Stimulated activated CD8-positive, alpha-beta memory T cell treated with anti-CD3 and anti-CD28 coated beads, Interleukin-12 subunit alpha, Interleukin-12 subunit beta, amount 100 ng/mL, for 4 hours (primary cell): ENCODE measurements around the gene CYP4B1.
"Not testable (repeated sequence)": the region's sequence is repeated elsewhere in the genome, so short reads cannot be mapped to it uniquely, and the experiment has no call there.

Experiments
- DNase-seq: peaks from one replicate; pipeline ENCODE4 v3.0.0-alpha.2; 2020; ENCODE audit warnings: low read depth

Gene CYP4B1

DNA sequence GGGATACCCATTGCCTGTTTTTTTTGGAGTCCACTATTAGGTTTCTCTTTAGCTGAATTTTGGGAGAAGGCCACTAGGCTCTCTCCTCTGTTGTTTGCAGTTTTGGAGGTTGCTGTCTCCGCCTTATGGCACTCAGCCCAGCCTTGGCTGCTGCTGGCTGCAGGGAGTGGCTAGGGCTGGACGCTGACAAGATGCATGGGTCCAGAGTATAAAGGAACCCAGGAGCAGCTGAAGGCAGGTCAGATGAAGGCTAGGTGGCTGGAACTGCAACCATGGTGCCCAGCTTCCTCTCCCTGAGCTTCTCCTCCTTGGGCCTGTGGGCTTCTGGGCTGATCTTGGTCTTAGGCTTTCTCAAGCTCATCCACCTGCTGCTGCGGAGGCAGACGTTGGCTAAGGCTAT lies at the start of gene CYP4B1:
CYP4B1 (plus strand) TSS at position 237 of the 400 bp plus-strand sequence; CDS start at position 273, 36 bp downstream.
- no peak for DNase-seq

GRCh38 chr1:46749404-46749803 lies 49.4 kb upstream of the CYP4B1 start:
- DNase-seq = no peak

DNA sequence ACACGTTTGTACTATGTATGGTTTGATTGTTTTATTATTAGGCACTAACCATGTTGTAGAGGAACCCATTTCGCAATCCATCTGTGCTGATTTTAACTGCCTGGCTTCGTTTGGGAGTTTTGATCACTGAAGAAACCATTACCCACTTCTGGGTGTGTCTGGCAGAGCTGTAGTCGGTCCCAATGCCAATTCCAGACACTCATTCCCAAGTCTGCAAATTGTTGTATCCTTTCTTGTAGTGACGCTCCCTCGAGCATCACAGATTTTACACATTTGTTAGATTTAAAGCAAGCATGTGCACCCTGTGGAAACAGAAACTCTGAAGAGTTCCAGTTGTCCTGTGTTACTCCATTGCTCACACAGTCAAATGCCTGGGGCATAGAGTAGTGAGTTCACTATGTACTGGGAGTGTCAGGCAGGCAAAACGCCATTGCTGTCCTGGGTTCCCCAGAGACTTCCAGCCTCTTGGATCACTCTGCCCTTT lies 48.9 kb upstream of the CYP4B1 start:
- no peak for DNase-seq

- no peak for DNase-seq
These were observed 44.9 kb upstream of the CYP4B1 start for GRCh38 chr1:46753985-46754384.

- not testable (repeated sequence) for DNase-seq
These were observed 44.1 kb upstream of the CYP4B1 start for GRCh38 chr1:46754707-46755106.

DNA sequence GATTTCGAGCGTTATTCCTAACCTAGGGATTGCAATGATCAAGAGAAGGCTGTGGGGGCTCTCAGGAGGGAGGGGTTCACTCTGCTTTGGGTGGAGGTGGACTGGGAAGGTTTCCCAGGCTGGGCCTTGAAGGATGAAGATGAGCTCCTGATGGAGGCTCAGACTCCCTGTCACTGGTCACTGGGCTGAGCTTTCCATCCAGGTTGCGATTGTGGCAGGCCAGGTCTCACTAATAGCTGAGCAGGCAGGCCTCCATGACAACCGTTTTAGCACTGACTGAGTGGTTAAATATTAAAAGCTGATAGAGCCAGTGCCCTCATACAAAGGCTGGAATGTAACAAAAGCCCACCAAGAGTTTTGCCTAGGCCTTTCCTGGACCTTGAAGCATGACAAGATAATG lies 43.7 kb upstream of the CYP4B1 start:
- DNase-seq = no peak

DNA sequence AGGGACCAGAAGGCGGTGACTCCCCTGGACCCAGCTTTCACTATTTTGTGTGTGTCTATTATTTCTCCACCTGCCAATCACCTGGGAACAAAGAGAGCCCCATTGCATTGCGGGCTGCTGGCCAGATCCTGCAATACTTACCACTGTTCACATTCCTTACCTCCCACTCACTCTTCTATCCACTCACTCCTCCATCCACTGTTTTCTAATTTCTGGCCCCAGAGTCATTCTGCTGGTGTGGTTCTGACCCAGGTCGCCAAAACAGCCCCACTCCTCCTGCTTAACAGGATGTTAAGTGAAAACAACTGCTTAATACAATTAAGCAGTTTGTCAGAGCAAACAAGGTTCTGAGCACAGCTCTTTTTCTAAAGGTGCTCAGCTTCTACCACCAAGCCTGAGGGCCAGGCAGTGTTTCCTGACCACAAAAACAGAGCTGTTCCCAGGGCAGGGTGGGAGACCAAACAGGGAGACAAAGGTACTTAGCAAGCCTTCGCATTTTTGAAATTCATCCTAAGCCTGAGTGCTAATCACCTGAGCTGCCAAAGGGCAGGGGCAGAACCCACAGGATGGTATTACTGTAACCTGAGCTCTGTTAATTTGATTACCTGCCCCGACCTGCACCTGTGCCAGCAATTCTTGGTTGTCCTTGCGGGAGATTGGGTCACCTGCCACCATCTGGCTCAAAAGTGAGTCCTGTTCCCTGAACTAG lies 41.4 kb upstream of the CYP4B1 start:
- no peak for DNase-seq

- no peak for DNase-seq
These were observed 40.8 kb upstream of the CYP4B1 start for GRCh38 chr1:46757956-46758528.

- no peak for DNase-seq
These were observed 38.2 kb upstream of the CYP4B1 start for GRCh38 chr1:46760558-46761166.

DNA sequence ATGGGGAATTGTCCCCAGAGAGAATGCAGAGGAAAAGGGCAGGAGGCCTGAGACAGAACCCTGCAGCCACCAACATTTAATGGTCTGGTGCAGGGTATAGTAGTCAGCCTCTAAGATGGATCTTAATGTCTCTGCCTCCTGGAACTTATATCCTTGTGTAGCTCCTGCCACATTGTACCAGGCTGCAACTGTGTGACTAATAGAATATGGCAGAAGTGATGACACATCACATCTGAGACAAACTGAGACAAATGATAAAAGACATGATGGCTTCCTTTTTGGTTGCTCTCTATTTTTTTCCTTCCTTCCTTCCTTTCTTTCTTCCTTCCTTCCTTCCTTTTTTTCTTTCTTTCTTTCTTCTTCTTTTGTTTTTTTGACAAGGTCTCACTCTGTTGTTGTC lies 37.1 kb upstream of the CYP4B1 start:
- DNase-seq = no peak

GRCh38 chr1:46764402-46764801 lies 34.4 kb upstream of the CYP4B1 start:
- no peak for DNase-seq

DNA sequence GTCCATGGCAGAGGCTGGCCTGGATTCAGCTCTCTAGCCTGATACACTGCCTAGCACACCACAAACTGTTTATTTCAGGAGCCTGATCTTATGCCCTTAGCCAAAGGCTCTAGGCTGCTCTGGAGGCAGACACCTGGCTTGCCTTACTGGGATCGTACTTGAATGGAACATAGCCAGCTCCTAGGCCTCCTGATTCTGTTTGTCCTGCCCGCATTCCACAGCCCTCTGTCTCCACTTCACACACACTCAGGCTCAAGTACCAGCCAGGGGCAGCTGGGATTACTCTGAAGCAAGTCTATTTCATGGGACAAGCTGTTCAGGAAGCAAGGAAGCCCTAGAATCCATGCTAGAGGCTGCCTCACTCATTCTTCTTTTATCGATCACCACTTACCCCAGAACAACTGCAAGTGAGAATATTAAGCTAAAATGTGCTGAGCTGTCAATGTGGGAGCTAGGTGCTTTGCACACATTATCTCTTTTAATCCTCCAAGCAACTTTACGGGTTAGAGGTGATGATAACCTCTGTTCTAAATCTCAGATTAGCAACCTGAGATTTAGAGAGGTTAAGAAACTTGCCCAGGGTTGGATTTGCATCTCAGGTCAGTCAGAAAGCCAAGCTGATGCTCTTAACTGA lies 31.1 kb upstream of the CYP4B1 start:
- no peak for DNase-seq

GRCh38 chr1:46768445-46768844 lies 30.4 kb upstream of the CYP4B1 start:
- no peak for DNase-seq

GRCh38 chr1:46769028-46769740 lies 29.7 kb upstream of the CYP4B1 start:
- DNase-seq = no peak

GRCh38 chr1:46770541-46770940 lies 28.3 kb upstream of the CYP4B1 start:
- no peak for DNase-seq

- DNase-seq = no peak
These were observed 26.3 kb upstream of the CYP4B1 start for GRCh38 chr1:46772571-46772970.

DNA sequence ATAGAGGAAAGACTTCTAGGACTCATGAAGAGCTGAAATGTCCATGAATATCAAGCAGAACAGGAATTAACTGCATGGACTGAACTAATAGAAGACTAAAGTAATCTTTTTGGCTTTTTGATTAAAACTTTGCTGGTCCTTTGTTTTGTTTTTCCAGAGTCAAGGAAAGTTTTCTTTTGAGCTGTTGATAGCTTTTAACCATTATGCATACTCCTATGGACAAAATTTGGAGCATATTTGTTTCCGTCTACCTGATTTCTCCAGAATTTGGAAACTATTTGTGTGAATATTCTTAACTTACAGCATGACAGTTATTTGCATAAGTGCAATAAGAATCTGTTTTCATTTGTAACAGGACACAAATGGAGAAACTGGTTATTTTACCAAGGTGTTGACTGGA lies 24.5 kb upstream of the CYP4B1 start:
- DNase-seq = no peak

DNA sequence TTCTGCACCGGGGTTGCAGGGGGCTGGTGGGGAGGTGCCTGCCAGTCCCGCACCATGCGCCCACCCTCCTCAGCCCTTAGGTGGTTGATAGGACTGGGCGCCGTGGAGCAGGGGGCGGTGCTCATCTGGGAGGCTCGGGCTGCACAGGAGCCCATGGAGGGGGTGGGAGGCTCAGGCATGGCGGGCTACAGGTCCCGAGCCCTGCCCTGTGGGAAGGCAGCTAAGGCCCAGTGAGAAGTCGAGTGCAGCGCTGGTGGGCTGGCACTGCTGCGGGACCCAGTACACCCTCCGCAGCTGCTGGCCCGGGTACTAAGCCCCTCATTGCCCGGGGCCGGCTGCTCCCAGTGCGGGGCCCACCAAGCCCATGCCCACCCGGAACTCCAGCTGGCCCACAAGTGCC lies 20.4 kb upstream of the CYP4B1 start:
- DNase-seq = not testable (repeated sequence)

GRCh38 chr1:46784666-46785065 lies 14.2 kb upstream of the CYP4B1 start:
- DNase-seq = no peak

- DNase-seq = not testable (repeated sequence)
These were observed 10.2 kb upstream of the CYP4B1 start for GRCh38 chr1:46788634-46789033.

GRCh38 chr1:46790446-46791101 lies 8.3 kb upstream of the CYP4B1 start:
- DNase-seq = no peak

- DNase-seq = no peak
These were observed 5.7 kb upstream of the CYP4B1 start for GRCh38 chr1:46793126-46793525.
